ENCODE measurements around the gene GRIN3B. TPM values are rescaled to one million over a fixed set of nuclear protein-coding genes. Genes with fewer than 3 reads are reported as not detected.

The GRIN3B gene
- total and polyA plus RNA-seq, 2 of the 8 experiments (the other 6 are each of a cell fraction or from before 2014, with no cell fraction given): 0.45 to 1.0 TPM

- no peak for TF ChIP-seq RNF2 (IDR thresholded peaks at IDR 0.05; ENCODE audit: borderline replicate concordance, low read depth, low read length, missing control alignments, poor library complexity, severe bottlenecking)
- no peak for TF ChIP-seq SIRT6 (IDR thresholded peaks at IDR 0.05; ENCODE audit: low read length)
- no peak for TF ChIP-seq CTCF (IDR thresholded peaks at IDR 0.05; ENCODE audit: control extremely low read depth in 1 of 3, insufficient read depth in 1 of 3, low read depth in 1 of 3, low read length in 3 of 3)
- peak; percentile 98 for TF ChIP-seq CREB1 (IDR thresholded peaks at IDR 0.05)
- peak; percentile 40 for TF ChIP-seq TBP (IDR thresholded peaks at IDR 0.05; ENCODE audit: low read depth, low read length)
Observed at GRCh38 chr19:984165-984967, 15.9 kb upstream of the GRIN3B start, which contains the start of gene WDR18 (continued).

Data from H1 (cell line).